Neuronal stem cell (in vitro differentiated cells): ENCODE data around the gene GALC. TPM values are rescaled to one million over a fixed set of nuclear protein-coding genes. Genes with fewer than 3 reads are reported as not detected.

Experiments used
- DNase-seq: peaks from one replicate; pipeline ENCODE4 v3.0.0-alpha.2; 2013; ENCODE audit warnings: low spot score
- H2AFZ ChIP-seq: one replicate; pipeline ENCODE4 v1.6.1; 2013; ENCODE audit warnings: mild to moderate bottlenecking, low read length, inconsistent platforms
- H2AK5ac ChIP-seq: 2 replicates; pipeline ENCODE4 v1.6.1; 2013; ENCODE audit warnings: low read depth, mild to moderate bottlenecking, inconsistent platforms, low read length, moderate library complexity, mixed read lengths
- H2BK120ac ChIP-seq: 2 replicates; pipeline ENCODE4 v1.6.1; 2013; ENCODE audit warnings: low read depth, mild to moderate bottlenecking, inconsistent platforms, low read length, moderate library complexity, mixed read lengths
- H2BK12ac ChIP-seq: one replicate; pipeline ENCODE4 v1.6.1; 2013; ENCODE audit warnings: low read length, inconsistent platforms
- H2BK15ac ChIP-seq: 2 replicates; pipeline ENCODE4 v1.6.1; 2013; ENCODE audit warnings: mild to moderate bottlenecking, low read length, inconsistent platforms, mixed read lengths
- H2BK5ac ChIP-seq: one replicate; pipeline ENCODE4 v1.6.1; 2013; ENCODE audit warnings: inconsistent platforms, mild to moderate bottlenecking, low read length, moderate library complexity
- H3K14ac ChIP-seq: one replicate; pipeline ENCODE4 v1.6.1; 2013; ENCODE audit warnings: low read length, inconsistent platforms
- H3K18ac ChIP-seq: 2 replicates; pipeline ENCODE4 v1.6.1; 2013; ENCODE audit warnings: low read length, inconsistent platforms
- H3K23ac ChIP-seq: 2 replicates; pipeline ENCODE4 v1.6.1; 2013; ENCODE audit warnings: low read depth, mild to moderate bottlenecking, mixed read lengths, low read length, inconsistent platforms; ENCODE audit not compliant: poor library complexity
- H3K27ac ChIP-seq: replicated peaks from 3 replicates; pipeline ENCODE4 v1.5.1; 2013; ENCODE audit warnings: low read length, inconsistent platforms
- H3K27me3 ChIP-seq, 3 experiments: 2 replicates each; pipeline ENCODE4 v1.6.1; 2013; ENCODE audit warnings: low read length in 3 of 3, mild to moderate bottlenecking in 2 of 3, inconsistent platforms in 1 of 3, low read depth in 1 of 3, mixed read lengths in 1 of 3, moderate library complexity in 1 of 3; ENCODE audit not compliant: control insufficient read depth in 3 of 3, insufficient read depth in 3 of 3
- H3K36me3 ChIP-seq, 2 donors: replicated peaks in 1 of 2; 2 replicates each; pipeline ENCODE4 v1.6.1; 2013; ENCODE audit warnings: low read length in 2 of 2; ENCODE audit not compliant: control insufficient read depth in 2 of 2, insufficient read depth in 2 of 2
- H3K4ac ChIP-seq: 2 replicates; pipeline ENCODE4 v1.6.1; 2013; ENCODE audit warnings: inconsistent platforms, mild to moderate bottlenecking, low read length, moderate library complexity
- H3K4me1 ChIP-seq, 2 donors: 1 replicate in 1 of 2; 2 replicates in 1 of 2; pipeline ENCODE4 v1.6.1; 2013; ENCODE audit warnings: low read length in 2 of 2, low read depth in 1 of 2; ENCODE audit not compliant: control insufficient read depth in 2 of 2, insufficient read depth in 1 of 2
- H3K4me2 ChIP-seq: one replicate; pipeline ENCODE4 v1.6.1; 2013; ENCODE audit warnings: mild to moderate bottlenecking, low read length, inconsistent platforms; ENCODE audit not compliant: insufficient read depth, poor library complexity, severe bottlenecking
- H3K4me3 ChIP-seq, 2 donors: 2 replicates each; pipeline ENCODE4 v1.5.1; 2013; ENCODE audit warnings: low read length in 2 of 2, mild to moderate bottlenecking in 2 of 2, inconsistent platforms in 1 of 2, moderate library complexity in 1 of 2
- H3K79me1 ChIP-seq: one replicate; pipeline ENCODE4 v1.6.1; 2013; ENCODE audit warnings: low read depth, mild to moderate bottlenecking, inconsistent platforms, low read length, moderate library complexity
- H3K9ac ChIP-seq: one replicate; pipeline ENCODE4 v1.6.1; 2013; ENCODE audit warnings: mild to moderate bottlenecking, low read depth, low read length, inconsistent platforms; ENCODE audit not compliant: poor library complexity
- H3K9me3 ChIP-seq, 2 donors: replicated peaks in 1 of 2; 2 replicates each; pipeline versions ENCODE3 to v1.6.1; 2013; ENCODE audit warnings: low read length in 2 of 2, mild to moderate bottlenecking in 2 of 2, inconsistent platforms in 1 of 2, low read depth in 1 of 2, mixed read lengths in 1 of 2, moderate library complexity in 1 of 2; ENCODE audit not compliant: control insufficient read depth in 2 of 2, insufficient read depth in 1 of 2
- H4K8ac ChIP-seq: one replicate; pipeline ENCODE4 v1.6.1; 2013; ENCODE audit warnings: low read depth, mild to moderate bottlenecking, inconsistent platforms, low read length, moderate library complexity
- H4K91ac ChIP-seq: one replicate; pipeline ENCODE4 v1.6.1; 2013; ENCODE audit warnings: low read length, low read depth, mild to moderate bottlenecking, inconsistent platforms; ENCODE audit not compliant: poor library complexity
- whole genome bisulfite sequencing, 2 donors: extraction: QIAGEN DNeasy Blood & Tissue Kit; methylation state at CpG; one replicate each; pipeline ENCODE4 v1.1.7; 2013; ENCODE audit warnings: missing lambda C conversion rate in 2 of 2, mixed read lengths in 1 of 2; ENCODE audit not compliant: insufficient read length in 2 of 2, insufficient replicate concordance in 1 of 2; ENCODE audit errors: extremely low coverage in 2 of 2; 5-methylcytosine and 5-hydroxymethylcytosine counted together
- polyA plus RNA-seq, 2 experiments: library from polyadenylated mRNA; stranded (reverse); fragments of 200-250 nt; gene quantifications; one replicate each; pipeline ENCODE4 v1.2.3, GENCODE V29; 2013

Gene GALC
- polyA plus RNA-seq (2013, experiment 1 of 2) = 21.4 TPM
- polyA plus RNA-seq (2013, experiment 2 of 2) = 22.5 TPM

DNA sequence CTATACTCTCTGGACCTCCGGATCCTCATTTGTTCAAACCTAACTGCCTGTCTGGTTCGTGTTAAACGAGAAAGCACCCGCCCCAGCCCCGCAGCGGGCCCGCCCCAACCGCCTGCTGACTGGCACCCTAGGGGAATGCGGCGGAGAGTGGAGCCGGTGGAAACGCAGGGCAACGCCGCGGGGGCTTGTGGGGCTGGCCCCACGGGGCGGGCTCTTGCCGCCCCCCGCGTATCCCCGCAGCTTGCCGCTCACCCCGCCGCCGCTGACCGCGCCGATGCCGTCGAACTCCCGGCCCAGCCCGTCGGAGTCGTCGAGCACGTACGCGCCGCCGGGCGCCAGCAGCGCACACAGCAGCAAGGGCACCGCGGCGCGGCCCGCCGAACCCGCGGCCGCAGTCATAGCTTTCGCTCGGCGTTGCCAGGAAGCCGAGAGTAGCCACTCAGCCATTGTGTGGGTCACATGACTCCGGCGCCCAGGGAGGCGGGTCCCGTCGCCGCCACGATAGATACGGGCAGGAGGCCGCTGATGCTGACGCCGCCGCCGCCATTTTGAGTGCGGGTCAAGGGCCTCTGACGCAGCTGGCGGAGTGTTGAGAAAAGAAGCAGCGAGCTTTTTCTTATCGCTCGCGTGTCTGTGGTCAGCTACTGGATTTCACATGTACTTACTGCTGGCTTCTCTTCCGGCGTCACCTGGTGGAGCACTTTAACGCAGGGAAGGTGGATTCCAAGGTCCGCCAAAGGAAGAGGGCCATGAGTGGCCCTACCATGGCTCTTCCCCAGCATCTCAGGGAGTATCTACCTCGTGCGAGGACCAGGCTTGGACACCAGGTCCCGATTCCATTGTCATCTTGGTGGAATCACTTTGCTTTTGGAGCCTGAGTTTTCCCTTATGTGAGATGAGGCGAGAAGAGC lies at the start of gene GALC:
TSS of gene GALC (minus strand) at position 465 of the 911 bp plus-strand sequence. CDS start at position 447, 18 bp downstream.
- H3K4me3 ChIP-seq = peak within 1 kb of the TSS in 1 of 2 donors; percentile 89
- H3K79me1 ChIP-seq = peaks cover 2% of the 10 kb centered on the region
- H2AFZ ChIP-seq = peak within 1 kb of the TSS; percentile 72
- H3K4me1 ChIP-seq = peaks cover 3 to 4% of the 10 kb centered on the region in 2 donors
- no peaks in the 10 kb centered on the region for H3K36me3 ChIP-seq
- H4K8ac ChIP-seq = peak within 1 kb of the TSS; percentile 73
- no peak within 1 kb of the TSS for H2BK12ac ChIP-seq
- peak within 1 kb of the TSS; percentile 86 for H3K9ac ChIP-seq
- H3K23ac ChIP-seq = peak within 1 kb of the TSS; percentile 82
- H2AK5ac ChIP-seq = no peak within 1 kb of the TSS
- peak within 1 kb of the TSS; percentile 32 for H3K14ac ChIP-seq
- peak; percentile 85 for DNase-seq
- H2BK15ac ChIP-seq = peak within 1 kb of the TSS; percentile 69
- peaks cover 0 to 5% of the 10 kb centered on the region in 2 donors for H3K9me3 ChIP-seq
- peak within 1 kb of the TSS; percentile 46 for H3K4ac ChIP-seq
- H3K4me2 ChIP-seq = peak within 1 kb of the TSS; percentile 77
- WGBS, 2 donors = no CpG with 5 or more reads among the region's 83 CpGs
- peak within 1 kb of the TSS; percentile 10 for H2BK120ac ChIP-seq
- H3K27me3 ChIP-seq = peaks cover 0 to 5% (median 0%) of the 10 kb centered on the region in 3 experiments
- peak within 1 kb of the TSS; percentile 93 for H4K91ac ChIP-seq
- H3K18ac ChIP-seq = peak within 1 kb of the TSS; percentile 96
- H2BK5ac ChIP-seq = peak within 1 kb of the TSS; percentile 80
- peak within 1 kb of the TSS; percentile 72 for H3K27ac ChIP-seq

DNA sequence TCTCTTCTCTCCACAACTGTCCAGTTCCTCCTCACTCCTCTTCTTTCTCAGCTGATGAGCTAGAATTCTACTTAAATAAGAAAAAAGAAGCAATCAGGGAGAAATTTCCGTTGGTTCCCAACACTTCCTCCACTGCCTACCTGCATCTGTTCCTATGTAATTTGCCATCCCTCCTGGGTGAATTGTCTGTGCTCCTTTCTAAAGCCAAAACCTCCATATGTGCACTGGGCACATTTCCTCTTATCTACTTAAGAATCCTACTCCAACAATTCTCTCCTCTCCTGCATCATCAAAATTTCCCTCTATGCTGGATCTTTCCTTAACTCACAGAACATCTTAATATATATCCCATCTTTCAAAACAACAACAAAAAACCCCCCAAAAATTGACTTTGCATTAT lies 47.2 kb upstream of the GALC start:
- H4K8ac ChIP-seq = no peak overlapping the region
- no CpG with 5 or more reads among the region's 1 CpG for WGBS, 2 donors
- no peak overlapping the region for H3K4me2 ChIP-seq
- H3K14ac ChIP-seq = no peak overlapping the region
- no peak overlapping the region for H3K4me3 ChIP-seq
- no peak overlapping the region for H2BK5ac ChIP-seq
- H2AK5ac ChIP-seq = no peak overlapping the region
- H2BK12ac ChIP-seq = no peak overlapping the region
- no peak for DNase-seq
- H3K4ac ChIP-seq = no peak overlapping the region
- H3K18ac ChIP-seq = no peak overlapping the region
- no peak overlapping the region for H2AFZ ChIP-seq
- no peaks in the 10 kb centered on the region for H3K9me3 ChIP-seq
- H3K4me1 ChIP-seq = peaks cover 2 to 8% of the 10 kb centered on the region in 2 donors
- H3K79me1 ChIP-seq = no peaks in the 10 kb centered on the region
- no peak overlapping the region for H4K91ac ChIP-seq
- H3K9ac ChIP-seq = no peak overlapping the region
- H3K23ac ChIP-seq = no peak overlapping the region
- no peak overlapping the region for H2BK15ac ChIP-seq
- no peak overlapping the region for H3K27ac ChIP-seq
- H3K27me3 ChIP-seq = no peaks in the 10 kb centered on the region
- no peak overlapping the region for H2BK120ac ChIP-seq
- H3K36me3 ChIP-seq = no peaks in the 10 kb centered on the region

DNA sequence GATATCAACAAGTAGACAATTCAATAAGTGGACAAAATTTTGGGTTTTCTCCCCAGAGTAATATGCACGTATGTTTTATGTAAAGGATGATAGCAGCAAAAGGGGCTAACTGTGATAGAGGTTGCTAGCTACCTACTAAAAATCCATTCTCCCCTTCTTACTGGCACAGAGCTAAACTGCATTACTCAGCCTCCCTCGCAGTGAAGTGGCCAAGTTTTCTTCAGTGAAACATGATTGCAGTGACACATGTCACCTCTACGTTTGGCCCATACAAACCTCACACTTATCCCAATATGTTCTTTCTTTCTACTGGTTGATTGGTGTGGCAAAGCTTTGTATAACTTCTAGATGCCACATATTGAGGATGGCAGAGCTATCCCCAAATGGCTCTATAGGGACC lies 46.2 kb upstream of the GALC start:
- Histone ChIP-seq H3K4me2 (no peak overlapping the region), H2BK120ac (no peak overlapping the region), H4K91ac (no peak overlapping the region), H2AK5ac (no peak overlapping the region), H3K4me3 (no peak overlapping the region), H3K27ac (no peak overlapping the region), H4K8ac (no peak overlapping the region), H3K4ac (no peak overlapping the region), H3K18ac (no peak overlapping the region), H3K14ac (no peak overlapping the region), H2AFZ (no peak overlapping the region), H3K9ac (no peak overlapping the region), H2BK12ac (no peak overlapping the region), H3K9me3 (no peaks in the 10 kb centered on the region), H3K79me1 (no peaks in the 10 kb centered on the region), H3K36me3 (no peaks in the 10 kb centered on the region), H3K27me3 (no peaks in the 10 kb centered on the region), H3K23ac (no peak overlapping the region), H3K4me1 (peaks cover 2 to 7% of the 10 kb centered on the region in 2 donors), H2BK5ac (no peak overlapping the region), H2BK15ac (no peak overlapping the region)
- no CpG with 5 or more reads among the region's 3 CpGs for WGBS, 2 donors
- DNase-seq = no peak

DNA sequence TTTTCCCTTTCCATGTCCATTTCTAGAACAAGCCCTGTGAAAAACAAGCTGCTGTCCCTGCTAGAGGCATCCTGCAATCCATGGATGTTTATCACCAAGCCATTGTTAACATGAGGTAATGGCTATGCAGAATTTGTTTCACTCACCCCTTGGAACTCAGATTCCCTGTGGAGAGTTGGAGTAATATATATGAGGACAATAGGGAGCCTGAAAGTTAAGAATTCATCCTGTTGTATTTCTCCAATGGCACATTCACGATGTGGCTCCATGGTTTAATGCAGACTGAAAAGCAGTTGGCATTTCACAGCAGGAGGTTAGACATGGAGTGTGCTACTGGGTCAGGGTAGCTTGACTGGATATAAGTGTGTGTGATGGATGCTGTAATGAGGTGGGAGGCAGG lies 44.3 kb upstream of the GALC start:
- H2AK5ac ChIP-seq = no peak overlapping the region
- H4K8ac ChIP-seq = no peak overlapping the region
- no peak overlapping the region for H2AFZ ChIP-seq
- H3K36me3 ChIP-seq = no peaks in the 10 kb centered on the region
- H3K23ac ChIP-seq = no peak overlapping the region
- H2BK120ac ChIP-seq = no peak overlapping the region
- no peak overlapping the region for H3K14ac ChIP-seq
- no peaks in the 10 kb centered on the region for H3K79me1 ChIP-seq
- H3K27me3 ChIP-seq = no peaks in the 10 kb centered on the region
- H3K4ac ChIP-seq = no peak overlapping the region
- no peaks in the 10 kb centered on the region for H3K9me3 ChIP-seq
- no peak overlapping the region for H3K18ac ChIP-seq
- H3K27ac ChIP-seq = no peak overlapping the region
- no peak for DNase-seq
- no peak overlapping the region for H3K4me2 ChIP-seq
- H3K4me1 ChIP-seq = peaks cover 2 to 7% of the 10 kb centered on the region in 2 donors
- H2BK15ac ChIP-seq = no peak overlapping the region
- H4K91ac ChIP-seq = no peak overlapping the region
- no peak overlapping the region for H3K9ac ChIP-seq
- WGBS, 2 donors = no CpG with 5 or more reads among the region's 1 CpG
- no peak overlapping the region for H3K4me3 ChIP-seq
- H2BK12ac ChIP-seq = no peak overlapping the region
- no peak overlapping the region for H2BK5ac ChIP-seq
